Tibial artery (tissue), 4 donors: ENCODE results near the gene NKD1.
A peak's percentile ranks its signal among the peaks of the same experiment; 100 is the strongest.

Source experiments
- DNase-seq, 2 donors: peaks; one replicate each; pipeline ENCODE4 v3.0.0-alpha.2; 2019
- H3K27ac ChIP-seq, 2 donors: fragments of 200-600 bp; sonication (generic) in 1 of 2; 1 replicate in 1 of 2; 2 replicates in 1 of 2; pipeline ENCODE4 v1.5.1; 2018 to 2019; ENCODE audit warnings: mild to moderate bottlenecking in 1 of 2
- H3K27me3 ChIP-seq, 2 donors: fragments of 200-600 bp; sonication (generic) in 1 of 2; one replicate each; pipeline versions ENCODE4 v1.5.1 to v1.6.0; 2016 to 2019
- H3K36me3 ChIP-seq, 3 donors: fragments of 200-600 bp; sonication (generic) in 2 of 3; one replicate each; pipeline ENCODE4 v1.5.1; 2016 to 2019; ENCODE audit warnings: mild to moderate bottlenecking in 2 of 3
- H3K4me1 ChIP-seq, 4 donors: fragments of 200-600 bp; sonication (generic) in 2 of 4; 1 replicate in 3 of 4; 2 replicates in 1 of 4; pipeline ENCODE4 v1.5.1; 2016 to 2019
- H3K4me3 ChIP-seq, 2 donors: fragments of 200-600 bp; sonication (generic) in 1 of 2; 1 replicate in 1 of 2; 2 replicates in 1 of 2; pipeline ENCODE4 v1.5.1; 2018 to 2019; ENCODE audit warnings: mild to moderate bottlenecking in 2 of 2
- H3K9me3 ChIP-seq, 3 donors: fragments of 200-600 bp; sonication (generic) in 1 of 3; one replicate each; pipeline ENCODE4 v1.5.1; 2016 to 2019
- intact Hi-C: fragments of 100-400 bp; cut with DNase I; formaldehyde crosslinking; loops from one replicate; pipeline ENCODE4 v1.15.0; 2023; ENCODE audit warnings: low total_unique reads
- TF ChIP-seq, protein P1 (sequence below), 2 experiments: fragments of 200-600 bp in 1 of 2; fragments of 450-650 bp in 1 of 2; IDR thresholded peaks; one replicate each; pipeline ENCODE4 v1.5.1; 2017 to 2019; ENCODE audit warnings: antibody characterized with exemption in 2 of 2, mild to moderate bottlenecking in 1 of 2, moderate library complexity in 1 of 2

Gene NKD1

DNA sequence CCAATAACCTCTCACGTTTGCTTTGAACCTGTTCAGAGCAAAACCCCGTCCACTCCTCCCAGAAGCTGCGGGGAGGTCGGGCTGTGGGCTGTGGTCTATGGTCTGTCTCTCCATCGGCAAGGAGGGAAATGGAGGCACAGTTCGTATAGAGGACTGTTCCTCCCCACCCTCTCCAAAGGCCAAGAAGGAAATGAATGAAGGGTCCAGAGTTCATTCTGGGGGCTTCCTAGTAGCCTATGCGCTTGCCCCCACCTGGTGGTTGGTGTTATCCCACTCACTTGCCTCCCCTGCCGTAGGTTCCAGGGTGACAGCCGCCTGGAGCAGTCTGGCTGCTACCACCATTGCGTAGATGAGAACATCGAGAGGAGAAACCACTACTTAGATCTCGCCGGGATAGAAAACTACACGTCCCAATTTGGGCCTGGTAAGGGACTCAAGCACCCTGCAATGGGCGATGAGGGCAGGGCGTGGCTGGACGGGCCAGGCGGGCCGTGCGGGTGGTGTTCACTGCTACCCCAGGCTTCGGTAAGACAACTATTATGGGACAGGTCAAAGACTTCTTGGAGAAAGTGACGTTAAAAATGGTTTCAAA lies 83.9 kb downstream of the NKD1 start:
- Histone ChIP-seq H3K27ac (no peak overlapping the region), H3K4me3 (no peak overlapping the region), H3K36me3 (peaks cover 48 to 63% (median 49%) of the 10 kb centered on the region in 3 donors), H3K9me3 (no peaks in the 10 kb centered on the region), H3K4me1 (peaks cover 0 to 12% (median 5%) of the 10 kb centered on the region in 4 donors), H3K27me3 (no peaks in the 10 kb centered on the region)
- intact Hi-C loops, result no loop called here
- no peak for DNase-seq
- TF ChIP-seq, protein P1, sequence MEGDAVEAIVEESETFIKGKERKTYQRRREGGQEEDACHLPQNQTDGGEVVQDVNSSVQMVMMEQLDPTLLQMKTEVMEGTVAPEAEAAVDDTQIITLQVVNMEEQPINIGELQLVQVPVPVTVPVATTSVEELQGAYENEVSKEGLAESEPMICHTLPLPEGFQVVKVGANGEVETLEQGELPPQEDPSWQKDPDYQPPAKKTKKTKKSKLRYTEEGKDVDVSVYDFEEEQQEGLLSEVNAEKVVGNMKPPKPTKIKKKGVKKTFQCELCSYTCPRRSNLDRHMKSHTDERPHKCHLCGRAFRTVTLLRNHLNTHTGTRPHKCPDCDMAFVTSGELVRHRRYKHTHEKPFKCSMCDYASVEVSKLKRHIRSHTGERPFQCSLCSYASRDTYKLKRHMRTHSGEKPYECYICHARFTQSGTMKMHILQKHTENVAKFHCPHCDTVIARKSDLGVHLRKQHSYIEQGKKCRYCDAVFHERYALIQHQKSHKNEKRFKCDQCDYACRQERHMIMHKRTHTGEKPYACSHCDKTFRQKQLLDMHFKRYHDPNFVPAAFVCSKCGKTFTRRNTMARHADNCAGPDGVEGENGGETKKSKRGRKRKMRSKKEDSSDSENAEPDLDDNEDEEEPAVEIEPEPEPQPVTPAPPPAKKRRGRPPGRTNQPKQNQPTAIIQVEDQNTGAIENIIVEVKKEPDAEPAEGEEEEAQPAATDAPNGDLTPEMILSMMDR (IDR thresholded peaks at IDR 0.05), result no peak

DNA sequence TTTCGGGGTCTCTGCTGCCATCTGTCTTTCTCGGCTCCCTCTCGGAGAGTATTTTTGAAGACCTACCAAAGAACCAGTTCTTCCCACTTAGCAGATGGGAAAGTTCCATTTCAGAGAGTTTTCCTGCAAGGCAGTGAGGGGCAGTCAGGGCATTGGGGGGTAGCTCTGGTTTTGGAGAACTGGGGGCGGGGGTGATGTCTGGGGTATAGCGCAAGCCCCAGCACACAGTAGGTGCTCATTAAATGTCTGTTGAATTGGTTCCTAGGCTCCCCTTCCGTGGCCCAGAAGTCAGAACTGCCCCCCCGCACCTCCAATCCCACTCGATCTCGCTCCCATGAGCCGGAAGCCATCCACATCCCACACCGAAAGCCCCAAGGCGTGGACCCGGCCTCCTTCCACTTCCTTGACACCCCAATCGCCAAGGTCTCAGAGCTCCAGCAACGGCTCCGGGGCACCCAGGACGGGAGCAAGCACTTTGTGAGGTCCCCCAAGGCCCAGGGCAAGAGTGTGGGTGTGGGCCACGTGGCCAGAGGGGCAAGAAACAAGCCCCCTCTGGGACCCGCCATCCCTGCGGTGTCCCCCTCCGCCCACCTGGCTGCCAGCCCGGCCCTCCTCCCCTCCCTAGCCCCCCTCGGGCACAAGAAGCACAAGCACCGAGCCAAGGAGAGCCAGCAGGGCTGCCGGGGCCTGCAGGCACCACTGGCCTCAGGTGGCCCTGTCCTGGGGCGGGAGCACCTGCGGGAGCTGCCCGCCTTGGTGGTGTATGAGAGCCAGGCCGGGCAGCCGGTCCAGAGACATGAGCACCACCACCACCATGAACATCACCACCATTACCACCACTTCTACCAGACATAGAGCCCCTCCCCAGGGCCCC lies 85.0 kb downstream of the NKD1 start:
- Histone ChIP-seq H3K27ac (no peak overlapping the region), H3K27me3 (no peaks in the 10 kb centered on the region), H3K4me3 (no peak overlapping the region), H3K4me1 (peaks cover 0 to 7% (median 0%) of the 10 kb centered on the region in 4 donors), H3K9me3 (no peaks in the 10 kb centered on the region), H3K36me3 (peaks cover 47 to 68% (median 49%) of the 10 kb centered on the region in 3 donors)
- intact Hi-C loops, result no loop called here
- TF ChIP-seq, protein P1 (IDR thresholded peaks at IDR 0.05), result no peak
- no peak for DNase-seq

DNA sequence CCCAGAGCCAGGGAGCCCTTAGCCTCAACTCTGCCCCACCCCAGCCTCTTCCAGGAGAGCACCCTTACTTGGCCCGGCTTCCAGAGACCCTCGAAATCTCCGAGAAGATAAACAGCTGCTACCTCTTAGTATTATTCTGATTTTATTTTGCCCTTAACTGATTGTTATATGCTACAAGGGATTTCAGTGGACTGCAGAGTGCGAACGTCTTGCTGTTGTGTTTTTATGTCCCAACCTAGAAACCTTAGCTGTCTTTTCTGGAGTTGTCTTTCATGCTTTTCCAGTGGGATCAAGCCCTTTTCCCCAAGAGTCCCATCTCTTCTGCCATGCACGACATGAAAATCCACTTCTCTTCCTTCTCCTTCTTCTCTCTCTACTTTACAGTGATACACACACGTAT lies 85.9 kb downstream of the NKD1 start:
- DNase-seq, result no peak

DNA sequence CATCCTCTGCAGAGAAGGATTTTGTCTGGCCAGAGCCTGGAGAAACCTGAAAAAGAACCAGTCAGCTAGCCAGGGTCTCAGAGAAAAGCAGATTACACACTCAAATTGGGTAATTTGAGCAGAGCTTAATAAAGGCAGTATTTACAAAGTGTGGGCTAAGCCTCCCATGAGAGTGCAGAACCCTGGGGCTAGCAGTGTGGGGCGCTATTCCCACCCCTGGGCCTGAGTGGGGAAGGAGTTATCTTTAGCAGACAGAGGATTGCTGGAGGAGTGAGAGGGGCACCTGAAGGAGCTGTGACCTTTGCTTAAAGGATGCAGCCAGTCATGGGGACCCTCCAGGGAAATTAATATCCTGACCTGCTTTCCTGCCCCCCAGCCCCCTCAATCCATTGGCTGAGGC lies 86.8 kb downstream of the NKD1 start:
- peaks cover 0 to 7% (median 0%) of the 10 kb centered on the region in 4 donors for H3K4me1 ChIP-seq
- H3K9me3 ChIP-seq, result no peaks in the 10 kb centered on the region
- TF ChIP-seq, protein P1 (IDR thresholded peaks at IDR 0.05), result no peak
- H3K36me3 ChIP-seq, result peaks cover 40 to 56% (median 45%) of the 10 kb centered on the region in 3 donors
- no peaks in the 10 kb centered on the region for H3K27me3 ChIP-seq
- no peak overlapping the region for H3K4me3 ChIP-seq
- intact Hi-C loops, result no loop called here
- DNase-seq, result no peak
- H3K27ac ChIP-seq, result peak overlapping the region in 1 of 2 donors; percentile 14

More for the DNA sequence above, 85.9 kb downstream of the NKD1 start:
- Histone ChIP-seq H3K27ac (no peak overlapping the region), H3K4me1 (peaks cover 0 to 7% (median 0%) of the 10 kb centered on the region in 4 donors), H3K9me3 (no peaks in the 10 kb centered on the region), H3K27me3 (no peaks in the 10 kb centered on the region), H3K36me3 (peaks cover 43 to 61% (median 49%) of the 10 kb centered on the region in 3 donors), H3K4me3 (no peak overlapping the region)
- intact Hi-C loops, result no loop called here
- TF ChIP-seq, protein P1 (IDR thresholded peaks at IDR 0.05), result no peak

DNA sequence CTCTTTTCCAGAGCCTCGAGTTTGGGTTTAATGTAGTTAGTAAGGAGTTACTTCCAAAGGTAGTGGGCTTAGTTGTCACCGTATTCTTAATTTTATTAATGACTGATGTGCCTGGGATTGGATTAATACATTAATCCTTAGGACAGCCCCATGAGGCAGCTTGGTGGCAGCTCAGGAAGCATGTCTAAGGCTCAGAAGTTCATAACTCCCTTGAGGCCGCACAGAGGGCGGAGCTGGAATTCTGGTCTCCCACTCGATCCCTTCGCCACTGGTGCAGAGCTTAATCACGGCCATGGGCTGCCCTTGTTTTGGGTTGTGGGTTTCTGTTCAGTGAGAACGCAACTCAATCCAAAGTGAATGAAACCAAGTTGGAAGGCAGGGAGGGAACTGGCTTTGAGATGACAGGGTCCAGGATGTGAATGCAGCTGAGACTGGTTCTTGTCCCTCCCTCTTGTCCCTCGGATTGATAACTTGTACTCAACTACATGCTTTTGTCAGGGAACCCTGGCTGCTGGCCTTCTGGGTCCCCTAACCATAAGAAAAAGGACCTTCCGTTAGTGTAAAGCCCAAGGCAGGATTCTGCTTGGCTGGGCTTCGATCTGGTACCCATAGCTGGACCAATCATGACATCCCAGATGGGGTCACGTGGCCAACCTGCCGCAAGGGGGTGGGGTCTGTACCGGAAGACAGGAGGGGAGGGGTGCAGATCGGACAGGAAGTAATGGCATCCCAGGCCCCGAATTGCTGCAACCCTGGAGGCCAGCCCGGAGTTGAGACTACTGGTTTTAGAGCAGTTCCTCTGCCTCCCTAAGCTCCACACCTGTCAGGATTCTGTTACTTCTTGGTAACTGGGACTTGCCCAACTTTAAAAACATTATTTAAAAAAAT lies 87.6 kb downstream of the NKD1 start:
- Histone ChIP-seq H3K27me3 (no peaks in the 10 kb centered on the region), H3K27ac (peak overlapping the region in 1 of 2 donors; percentile 14), H3K36me3 (peaks cover 32 to 48% (median 36%) of the 10 kb centered on the region in 3 donors), H3K9me3 (no peaks in the 10 kb centered on the region), H3K4me1 (peaks cover 0 to 7% (median 0%) of the 10 kb centered on the region in 4 donors), H3K4me3 (no peak overlapping the region)
- TF ChIP-seq, protein P1 (IDR thresholded peaks at IDR 0.05), result no peak
- intact Hi-C loops, result no loop called here
- DNase-seq, result no peak
